ENCODE data around the gene NRXN3. TPM values are rescaled to one million over a fixed set of nuclear protein-coding genes. Genes with fewer than 3 reads are reported as not detected.

Gene NRXN3
- total and polyA plus RNA-seq, 2 experiments from 2014 or later, result 1.0 to 1.8 TPM

- Histone ChIP-seq H3K27ac (ENCODE audit: low read depth) (no peak overlapping the region), H3K4me3 (no peak overlapping the region), H3F3A (replicated peaks; ENCODE audit: low read depth) (no peaks in the 10 kb centered on the region), H3K79me2 (replicated peaks; ENCODE audit: insufficient read depth) (no peaks in the 10 kb centered on the region), H3K27me3 (ENCODE audit: insufficient read depth) (no peaks in the 10 kb centered on the region), H4K20me1 (replicated peaks; ENCODE audit: insufficient read depth) (no peaks in the 10 kb centered on the region), H3K36me3 (ENCODE audit: insufficient read depth) (no peaks in the 10 kb centered on the region), H3K9me2 (ENCODE audit: insufficient read depth) (no peaks in the 10 kb centered on the region), H3K4me1 (ENCODE audit: insufficient read depth) (0 out of 2 replicates have a peak, but pooled peaks cover under 1% of the 10 kb centered on the region), H2AFZ (no peak overlapping the region), H3K4me2 (no peak overlapping the region)
- Mint-ChIP-seq H3K9me3 (no peaks in the 10 kb centered on the region), H3K4me1 (peaks cover 1% of the 10 kb centered on the region; the same call in 1 of the 3 replicates), H3K36me3 (ENCODE audit: low read depth) (no peaks in the 10 kb centered on the region), H3K27ac (no peak overlapping the region), H3K27me3 (ENCODE audit: insufficient read depth, low read depth, poor library complexity) (peaks cover 2% of the 10 kb centered on the region), H3K4me3 (no peak overlapping the region)
- DNase-seq (ENCODE audit: low spot score), result no peak
- ATAC-seq, result no peak
- no peak for TF ChIP-seq CTCF (conservative IDR thresholded peaks at IDR 0.05; ENCODE audit: low read depth in 2 of 2)
- no peak for TF ChIP-seq POLR2AphosphoS5 (IDR thresholded peaks at IDR 0.05; ENCODE audit: low read depth)
- no peak for TF ChIP-seq REST (IDR thresholded peaks at IDR 0.05; ENCODE audit: unreplicated experiment)
- TF ChIP-seq ZNF114 (CRISPR knock-in tag; IDR thresholded peaks at IDR 0.05), result no peak
- TF ChIP-seq STAT1 (IDR thresholded peaks at IDR 0.05; ENCODE audit: unreplicated experiment), result no peak
- TF ChIP-seq JUNB (IDR thresholded peaks at IDR 0.05; ENCODE audit: unreplicated experiment), result no peak
- no peak for TF ChIP-seq ZNF331 (CRISPR knock-in tag; IDR thresholded peaks at IDR 0.05; ENCODE audit: low read depth)
- no peak for TF ChIP-seq EZH2phosphoT487 (IDR thresholded peaks at IDR 0.05; ENCODE audit: unreplicated experiment)
- no peak for TF ChIP-seq CREB1 (CRISPR knock-in tag; IDR thresholded peaks at IDR 0.05; ENCODE audit: low read depth)
- TF ChIP-seq ETS1 (IDR thresholded peaks at IDR 0.05), result no peak
- TF ChIP-seq EZH2 (IDR thresholded peaks at IDR 0.05; ENCODE audit: low read depth, unreplicated experiment), result no peak
- TF ChIP-seq, protein P1, sequence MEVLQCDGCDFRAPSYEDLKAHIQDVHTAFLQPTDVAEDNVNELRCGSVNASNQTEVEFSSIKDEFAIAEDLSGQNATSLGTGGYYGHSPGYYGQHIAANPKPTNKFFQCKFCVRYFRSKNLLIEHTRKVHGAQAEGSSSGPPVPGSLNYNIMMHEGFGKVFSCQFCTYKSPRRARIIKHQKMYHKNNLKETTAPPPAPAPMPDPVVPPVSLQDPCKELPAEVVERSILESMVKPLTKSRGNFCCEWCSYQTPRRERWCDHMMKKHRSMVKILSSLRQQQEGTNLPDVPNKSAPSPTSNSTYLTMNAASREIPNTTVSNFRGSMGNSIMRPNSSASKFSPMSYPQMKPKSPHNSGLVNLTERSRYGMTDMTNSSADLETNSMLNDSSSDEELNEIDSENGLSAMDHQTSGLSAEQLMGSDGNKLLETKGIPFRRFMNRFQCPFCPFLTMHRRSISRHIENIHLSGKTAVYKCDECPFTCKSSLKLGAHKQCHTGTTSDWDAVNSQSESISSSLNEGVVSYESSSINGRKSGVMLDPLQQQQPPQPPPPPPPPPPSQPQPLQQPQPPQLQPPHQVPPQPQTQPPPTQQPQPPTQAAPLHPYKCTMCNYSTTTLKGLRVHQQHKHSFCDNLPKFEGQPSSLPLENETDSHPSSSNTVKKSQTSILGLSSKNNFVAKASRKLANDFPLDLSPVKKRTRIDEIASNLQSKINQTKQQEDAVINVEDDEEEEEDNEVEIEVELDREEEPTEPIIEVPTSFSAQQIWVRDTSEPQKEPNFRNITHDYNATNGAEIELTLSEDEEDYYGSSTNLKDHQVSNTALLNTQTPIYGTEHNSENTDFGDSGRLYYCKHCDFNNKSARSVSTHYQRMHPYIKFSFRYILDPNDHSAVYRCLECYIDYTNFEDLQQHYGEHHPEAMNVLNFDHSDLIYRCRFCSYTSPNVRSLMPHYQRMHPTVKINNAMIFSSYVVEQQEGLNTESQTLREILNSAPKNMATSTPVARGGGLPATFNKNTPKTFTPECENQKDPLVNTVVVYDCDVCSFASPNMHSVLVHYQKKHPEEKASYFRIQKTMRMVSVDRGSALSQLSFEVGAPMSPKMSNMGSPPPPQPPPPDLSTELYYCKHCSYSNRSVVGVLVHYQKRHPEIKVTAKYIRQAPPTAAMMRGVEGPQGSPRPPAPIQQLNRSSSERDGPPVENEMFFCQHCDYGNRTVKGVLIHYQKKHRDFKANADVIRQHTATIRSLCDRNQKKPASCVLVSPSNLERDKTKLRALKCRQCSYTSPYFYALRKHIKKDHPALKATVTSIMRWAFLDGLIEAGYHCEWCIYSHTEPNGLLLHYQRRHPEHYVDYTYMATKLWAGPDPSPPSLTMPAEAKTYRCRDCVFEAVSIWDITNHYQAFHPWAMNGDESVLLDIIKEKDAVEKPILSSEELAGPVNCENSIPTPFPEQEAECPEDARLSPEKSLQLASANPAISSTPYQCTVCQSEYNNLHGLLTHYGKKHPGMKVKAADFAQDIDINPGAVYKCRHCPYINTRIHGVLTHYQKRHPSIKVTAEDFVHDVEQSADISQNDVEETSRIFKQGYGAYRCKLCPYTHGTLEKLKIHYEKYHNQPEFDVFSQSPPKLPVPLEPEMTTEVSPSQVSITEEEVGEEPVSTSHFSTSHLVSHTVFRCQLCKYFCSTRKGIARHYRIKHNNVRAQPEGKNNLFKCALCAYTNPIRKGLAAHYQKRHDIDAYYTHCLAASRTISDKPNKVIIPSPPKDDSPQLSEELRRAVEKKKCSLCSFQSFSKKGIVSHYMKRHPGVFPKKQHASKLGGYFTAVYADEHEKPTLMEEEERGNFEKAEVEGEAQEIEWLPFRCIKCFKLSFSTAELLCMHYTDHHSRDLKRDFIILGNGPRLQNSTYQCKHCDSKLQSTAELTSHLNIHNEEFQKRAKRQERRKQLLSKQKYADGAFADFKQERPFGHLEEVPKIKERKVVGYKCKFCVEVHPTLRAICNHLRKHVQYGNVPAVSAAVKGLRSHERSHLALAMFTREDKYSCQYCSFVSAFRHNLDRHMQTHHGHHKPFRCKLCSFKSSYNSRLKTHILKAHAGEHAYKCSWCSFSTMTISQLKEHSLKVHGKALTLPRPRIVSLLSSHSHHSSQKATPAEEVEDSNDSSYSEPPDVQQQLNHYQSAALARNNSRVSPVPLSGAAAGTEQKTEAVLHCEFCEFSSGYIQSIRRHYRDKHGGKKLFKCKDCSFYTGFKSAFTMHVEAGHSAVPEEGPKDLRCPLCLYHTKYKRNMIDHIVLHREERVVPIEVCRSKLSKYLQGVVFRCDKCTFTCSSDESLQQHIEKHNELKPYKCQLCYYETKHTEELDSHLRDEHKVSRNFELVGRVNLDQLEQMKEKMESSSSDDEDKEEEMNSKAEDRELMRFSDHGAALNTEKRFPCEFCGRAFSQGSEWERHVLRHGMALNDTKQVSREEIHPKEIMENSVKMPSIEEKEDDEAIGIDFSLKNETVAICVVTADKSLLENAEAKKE (CRISPR knock-in tag; IDR thresholded peaks at IDR 0.05), result no peak
Observed at GRCh38 chr14:79904497-79904896, 1734.3 kb downstream of the NRXN3 start.

Data from GM23338 (cell line).